ENCODE results near the gene RAE1. TPM values are rescaled to one million over a fixed set of nuclear protein-coding genes. Genes with fewer than 3 reads are reported as not detected.

Gene RAE1
- total RNA-seq, 4 donors from 2014 or later, result 30.5 to 45.7 (median 34.5) TPM

DNA sequence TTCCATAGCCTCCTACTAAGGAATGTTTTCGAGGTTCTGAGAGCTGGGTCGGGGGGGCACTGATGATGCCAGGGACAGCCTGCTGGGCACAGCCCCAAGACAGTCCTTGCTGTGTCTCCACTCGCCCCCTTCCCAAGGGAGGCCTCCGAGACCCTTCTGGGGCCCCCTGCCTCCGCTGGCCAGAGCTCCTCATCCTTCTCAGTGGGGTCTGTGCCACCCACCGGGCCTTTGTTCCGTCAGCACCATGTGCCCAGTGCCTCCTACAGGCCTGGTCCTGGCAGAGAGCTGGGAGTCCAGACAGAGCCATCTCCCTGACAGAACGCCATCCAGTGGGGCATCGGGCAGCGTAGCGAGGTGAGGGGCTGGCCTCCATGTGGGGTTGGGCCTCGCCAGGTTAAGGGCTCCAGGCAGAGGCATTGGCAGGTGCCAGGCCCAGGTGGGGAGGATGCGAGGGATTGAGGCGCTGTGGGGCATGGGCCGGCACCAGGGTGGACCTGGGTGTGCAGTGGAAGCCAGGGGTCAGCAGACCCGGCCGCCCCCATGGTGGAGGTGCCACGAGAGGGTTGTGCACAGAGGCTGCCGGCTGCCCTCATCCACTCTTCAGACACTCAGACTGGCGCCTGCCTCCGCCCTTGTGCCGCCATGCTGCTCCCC, 53.5 kb downstream of the RAE1 start:
- 94 to 97% methylated on average over 22 of the region's 22 CpGs for WGBS, 2 donors
- no peak for TF ChIP-seq POLR2A (IDR thresholded peaks at IDR 0.05)
- TF ChIP-seq, protein P1, sequence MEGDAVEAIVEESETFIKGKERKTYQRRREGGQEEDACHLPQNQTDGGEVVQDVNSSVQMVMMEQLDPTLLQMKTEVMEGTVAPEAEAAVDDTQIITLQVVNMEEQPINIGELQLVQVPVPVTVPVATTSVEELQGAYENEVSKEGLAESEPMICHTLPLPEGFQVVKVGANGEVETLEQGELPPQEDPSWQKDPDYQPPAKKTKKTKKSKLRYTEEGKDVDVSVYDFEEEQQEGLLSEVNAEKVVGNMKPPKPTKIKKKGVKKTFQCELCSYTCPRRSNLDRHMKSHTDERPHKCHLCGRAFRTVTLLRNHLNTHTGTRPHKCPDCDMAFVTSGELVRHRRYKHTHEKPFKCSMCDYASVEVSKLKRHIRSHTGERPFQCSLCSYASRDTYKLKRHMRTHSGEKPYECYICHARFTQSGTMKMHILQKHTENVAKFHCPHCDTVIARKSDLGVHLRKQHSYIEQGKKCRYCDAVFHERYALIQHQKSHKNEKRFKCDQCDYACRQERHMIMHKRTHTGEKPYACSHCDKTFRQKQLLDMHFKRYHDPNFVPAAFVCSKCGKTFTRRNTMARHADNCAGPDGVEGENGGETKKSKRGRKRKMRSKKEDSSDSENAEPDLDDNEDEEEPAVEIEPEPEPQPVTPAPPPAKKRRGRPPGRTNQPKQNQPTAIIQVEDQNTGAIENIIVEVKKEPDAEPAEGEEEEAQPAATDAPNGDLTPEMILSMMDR (IDR thresholded peaks at IDR 0.05), result no peak
- H3K4me3 ChIP-seq (ENCODE audit: low read depth, poor library complexity, severe bottlenecking), result no peak overlapping the region
- intact Hi-C loops (cut with DNase I; ENCODE audit: low total_unique reads), result no loop called here
- no peak for DNase-seq (ENCODE audit: low spot score in 2 of 2)

DNA sequence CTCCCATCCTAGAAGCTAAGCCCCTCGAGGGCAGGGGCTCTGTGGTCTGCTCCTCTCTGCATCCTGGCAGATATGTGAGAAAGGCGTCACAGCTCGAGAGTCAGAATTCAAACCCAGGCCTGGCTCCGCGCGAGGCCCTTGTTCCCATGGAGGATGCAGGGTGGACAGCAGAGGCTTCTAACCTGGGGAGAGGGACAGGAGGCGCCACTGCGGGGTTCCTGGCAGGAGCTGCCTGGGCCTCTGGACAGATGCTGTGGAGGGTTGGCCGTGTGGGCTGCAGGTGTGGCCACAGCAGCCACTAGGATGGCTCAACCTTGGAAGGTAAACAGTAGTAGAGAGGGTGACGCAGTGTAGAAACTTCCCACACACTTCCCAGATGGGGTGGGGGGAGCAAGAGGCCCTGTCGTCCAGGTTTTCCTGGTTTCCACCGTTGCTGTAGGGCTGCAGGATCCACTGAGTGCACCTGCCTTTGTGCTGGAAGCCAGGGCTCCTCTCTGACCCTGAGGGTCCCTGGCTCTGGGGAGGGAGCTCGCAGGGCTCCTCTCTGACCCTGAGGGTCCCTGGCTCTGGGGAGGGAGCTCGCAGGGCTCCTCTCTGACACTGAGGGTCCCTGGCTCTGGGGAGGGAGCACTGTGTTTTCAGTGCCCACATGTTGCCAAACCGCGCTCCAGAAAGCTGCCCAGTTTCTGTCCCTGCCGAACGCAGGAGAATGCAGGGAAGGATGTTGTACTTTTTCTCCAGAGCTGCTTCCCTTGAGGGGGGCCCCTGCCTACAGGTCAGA, 54.4 kb downstream of the RAE1 start:
- no peak for DNase-seq (ENCODE audit: low spot score in 2 of 2)
- no peak for TF ChIP-seq POLR2A (IDR thresholded peaks at IDR 0.05)
- TF ChIP-seq, protein P1 (IDR thresholded peaks at IDR 0.05), result no peak
- H3K4me3 ChIP-seq (ENCODE audit: low read depth, poor library complexity, severe bottlenecking), result no peak overlapping the region
- WGBS, 2 donors, result 91 to 92% methylated on average over 18 of the region's 18 CpGs
- intact Hi-C loops (cut with DNase I; ENCODE audit: low total_unique reads), result no loop called here

DNA sequence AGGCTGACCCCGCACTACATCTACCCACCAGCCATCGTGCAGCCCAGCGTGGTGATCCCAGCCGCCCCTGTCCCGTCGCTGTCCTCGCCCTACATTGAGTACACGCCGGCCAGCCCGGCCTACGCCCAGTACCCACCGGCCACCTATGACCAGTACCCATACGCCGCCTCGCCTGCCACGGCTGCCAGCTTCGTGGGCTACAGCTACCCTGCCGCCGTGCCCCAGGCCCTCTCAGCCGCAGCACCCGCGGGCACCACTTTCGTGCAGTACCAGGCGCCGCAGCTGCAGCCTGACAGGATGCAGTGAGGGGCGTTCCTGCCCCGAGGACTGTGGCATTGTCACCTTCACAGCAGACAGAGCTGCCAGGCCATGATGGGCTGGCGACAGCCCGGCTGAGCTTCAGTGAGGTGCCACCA, 56.5 kb downstream of the RAE1 start:
- no peak for DNase-seq (ENCODE audit: low spot score in 2 of 2)
- WGBS, 2 donors, result 93 to 96% methylated on average over 29 of the region's 29 CpGs
- intact Hi-C loops (cut with DNase I; ENCODE audit: low total_unique reads), result no loop called here
- TF ChIP-seq POLR2A (IDR thresholded peaks at IDR 0.05), result no peak
- TF ChIP-seq, protein P1 (IDR thresholded peaks at IDR 0.05), result no peak
- H3K4me3 ChIP-seq (ENCODE audit: low read depth, poor library complexity, severe bottlenecking), result no peak overlapping the region

DNA sequence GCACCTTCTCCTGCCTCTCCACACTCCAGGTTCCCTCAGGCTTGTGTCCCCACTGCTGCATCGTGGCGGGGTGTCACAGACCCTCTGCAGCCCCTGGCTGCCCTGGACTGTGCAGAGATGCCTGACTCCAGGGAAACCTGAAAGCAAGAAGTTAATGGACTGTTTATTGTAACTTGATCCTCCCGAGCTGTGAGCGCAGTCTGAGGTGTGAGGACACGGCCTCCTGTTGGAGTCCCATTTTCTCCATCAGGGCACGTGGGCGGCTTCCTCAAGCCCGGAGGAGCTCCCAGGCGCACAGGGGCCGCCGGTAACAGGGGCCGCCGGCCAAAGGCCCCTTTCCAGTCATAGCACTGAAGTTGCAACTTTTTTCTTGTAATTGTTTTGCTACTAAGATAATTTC, 57.1 kb downstream of the RAE1 start:
- intact Hi-C loops (cut with DNase I; ENCODE audit: low total_unique reads), result no loop called here
- no peak for TF ChIP-seq POLR2A (IDR thresholded peaks at IDR 0.05)
- TF ChIP-seq, protein P1 (IDR thresholded peaks at IDR 0.05), result no peak
- H3K4me3 ChIP-seq (ENCODE audit: low read depth, poor library complexity, severe bottlenecking), result no peak overlapping the region
- no peak for DNase-seq (ENCODE audit: low spot score in 2 of 2)
- WGBS, 2 donors, result 86 to 89% methylated on average over 13 of the region's 13 CpGs

DNA sequence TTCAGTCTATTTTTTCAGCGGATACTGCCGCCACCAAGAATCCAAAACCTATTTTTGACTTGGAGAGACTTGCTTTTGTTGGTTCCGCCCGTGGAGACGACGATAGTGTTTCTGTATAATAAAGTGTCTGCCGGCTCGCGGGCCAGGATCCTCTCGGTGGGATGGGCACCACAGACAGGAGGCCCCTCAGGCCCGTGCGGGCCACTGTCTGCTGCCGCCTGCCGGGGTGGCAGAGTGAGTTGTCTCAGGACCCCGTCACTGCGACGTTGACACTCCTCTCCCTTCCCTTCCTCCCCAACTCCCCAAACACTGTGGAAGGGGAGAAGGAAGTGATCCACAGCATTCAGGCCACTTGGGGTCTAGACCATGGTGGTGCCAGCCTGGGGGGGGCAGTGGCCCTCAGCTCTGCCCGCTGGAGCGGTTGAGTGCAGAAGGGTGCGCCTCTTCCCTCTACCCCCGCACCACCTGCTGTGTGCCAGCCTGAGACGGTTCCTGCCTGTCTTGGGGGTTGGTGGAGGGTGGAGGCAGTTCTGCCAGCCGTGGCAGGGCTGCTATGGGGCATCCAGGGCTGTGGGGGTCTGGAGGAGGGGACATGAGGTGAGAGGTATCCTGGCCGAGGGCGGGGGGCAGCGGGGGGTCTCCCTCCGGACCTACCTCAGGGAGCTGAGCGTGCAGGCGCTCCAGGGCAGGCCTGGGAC, 57.6 kb downstream of the RAE1 start:
- no peak for TF ChIP-seq POLR2A (IDR thresholded peaks at IDR 0.05)
- TF ChIP-seq, protein P1 (IDR thresholded peaks at IDR 0.05), result no peak
- intact Hi-C loops (cut with DNase I; ENCODE audit: low total_unique reads), result no loop called here
- no peak overlapping the region for H3K4me3 ChIP-seq (ENCODE audit: low read depth, poor library complexity, severe bottlenecking)
- no peak for DNase-seq (ENCODE audit: low spot score in 2 of 2)
- WGBS, 2 donors, result 87 to 90% methylated on average over 29 of the region's 29 CpGs

Measured in lower leg skin (tissue), 4 donors.